GM12875 (cell line): ENCODE results near the gene VSTM4.

Experiments used
- H3K4me3 ChIP-seq: one replicate; pipeline ENCODE4 v1.5.1; 2011; ENCODE audit warnings: low read depth, low read length, control low read depth
- TF ChIP-seq, protein P1 (sequence below): IDR thresholded peaks from 2 replicates; pipeline ENCODE4 v1.5.1; 2011; ENCODE audit warnings: low read depth, mild to moderate bottlenecking, control low read depth, inconsistent platforms, low read length, moderate library complexity, borderline replicate concordance; ENCODE audit not compliant: insufficient read depth

The VSTM4 gene

DNA sequence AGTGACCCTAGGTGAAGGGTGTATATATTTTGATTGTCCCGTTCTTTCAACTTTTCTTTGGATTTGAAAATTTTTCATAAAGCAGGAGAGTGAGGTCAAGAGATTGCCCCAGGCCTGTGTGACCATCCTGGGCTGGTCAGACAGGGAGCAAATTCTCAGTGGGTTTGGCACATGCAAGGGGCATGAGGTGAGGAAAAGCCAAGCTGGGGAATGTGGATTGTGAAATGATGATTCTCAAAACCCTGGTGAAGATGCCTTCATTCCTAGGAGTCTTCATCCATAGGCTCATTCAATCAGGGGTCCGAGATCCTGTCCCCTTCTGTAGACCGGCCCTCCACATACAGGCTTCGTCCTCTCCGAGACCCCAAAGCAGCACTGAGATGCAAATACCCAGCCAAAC is 45.5 kb upstream of the VSTM4 start:
- H3K4me3 ChIP-seq: no peak overlapping the region
- TF ChIP-seq, protein P1, sequence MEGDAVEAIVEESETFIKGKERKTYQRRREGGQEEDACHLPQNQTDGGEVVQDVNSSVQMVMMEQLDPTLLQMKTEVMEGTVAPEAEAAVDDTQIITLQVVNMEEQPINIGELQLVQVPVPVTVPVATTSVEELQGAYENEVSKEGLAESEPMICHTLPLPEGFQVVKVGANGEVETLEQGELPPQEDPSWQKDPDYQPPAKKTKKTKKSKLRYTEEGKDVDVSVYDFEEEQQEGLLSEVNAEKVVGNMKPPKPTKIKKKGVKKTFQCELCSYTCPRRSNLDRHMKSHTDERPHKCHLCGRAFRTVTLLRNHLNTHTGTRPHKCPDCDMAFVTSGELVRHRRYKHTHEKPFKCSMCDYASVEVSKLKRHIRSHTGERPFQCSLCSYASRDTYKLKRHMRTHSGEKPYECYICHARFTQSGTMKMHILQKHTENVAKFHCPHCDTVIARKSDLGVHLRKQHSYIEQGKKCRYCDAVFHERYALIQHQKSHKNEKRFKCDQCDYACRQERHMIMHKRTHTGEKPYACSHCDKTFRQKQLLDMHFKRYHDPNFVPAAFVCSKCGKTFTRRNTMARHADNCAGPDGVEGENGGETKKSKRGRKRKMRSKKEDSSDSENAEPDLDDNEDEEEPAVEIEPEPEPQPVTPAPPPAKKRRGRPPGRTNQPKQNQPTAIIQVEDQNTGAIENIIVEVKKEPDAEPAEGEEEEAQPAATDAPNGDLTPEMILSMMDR: no peak

DNA sequence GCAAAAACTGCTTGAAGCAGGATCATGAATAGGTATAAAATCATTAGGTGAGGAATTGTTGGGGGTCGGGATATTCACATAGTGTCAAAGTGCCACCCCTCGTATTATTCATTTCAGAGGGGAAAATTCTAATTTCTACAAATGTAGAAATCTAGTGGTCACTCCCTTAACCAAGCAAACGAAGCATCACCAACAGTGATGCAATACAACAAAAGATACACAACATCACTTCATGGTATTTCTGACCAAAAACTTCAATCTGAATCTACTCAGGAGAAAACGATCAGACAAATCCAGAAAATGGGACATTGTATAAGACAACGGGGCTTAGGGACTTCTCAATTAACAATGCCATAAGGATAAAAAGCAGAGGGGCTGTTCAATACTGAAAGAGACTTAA is 44.8 kb upstream of the VSTM4 start:
- TF ChIP-seq, protein P1: no peak

DNA sequence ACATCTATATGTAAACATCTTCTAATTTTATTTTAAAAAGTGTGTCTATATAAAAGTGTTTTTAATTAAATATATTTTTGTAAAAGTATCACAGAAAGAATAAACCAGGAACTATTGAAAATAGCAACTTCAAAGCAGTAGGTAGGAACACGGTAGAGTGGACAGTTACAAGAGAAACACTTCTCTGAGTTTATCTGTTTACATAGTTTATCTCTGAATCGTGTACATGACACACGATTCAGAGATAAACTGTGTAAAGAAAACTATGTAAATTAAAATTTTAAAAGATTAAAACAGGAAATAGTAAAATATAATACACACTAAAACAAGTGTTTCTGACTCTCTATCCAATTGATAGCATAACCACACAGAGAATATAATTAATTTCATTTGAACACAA is 43.6 kb upstream of the VSTM4 start:
- H3K4me3 ChIP-seq: no peak overlapping the region
- TF ChIP-seq, protein P1: no peak

More for the DNA sequence above, 44.8 kb upstream of the VSTM4 start:
- no peak overlapping the region for H3K4me3 ChIP-seq

DNA sequence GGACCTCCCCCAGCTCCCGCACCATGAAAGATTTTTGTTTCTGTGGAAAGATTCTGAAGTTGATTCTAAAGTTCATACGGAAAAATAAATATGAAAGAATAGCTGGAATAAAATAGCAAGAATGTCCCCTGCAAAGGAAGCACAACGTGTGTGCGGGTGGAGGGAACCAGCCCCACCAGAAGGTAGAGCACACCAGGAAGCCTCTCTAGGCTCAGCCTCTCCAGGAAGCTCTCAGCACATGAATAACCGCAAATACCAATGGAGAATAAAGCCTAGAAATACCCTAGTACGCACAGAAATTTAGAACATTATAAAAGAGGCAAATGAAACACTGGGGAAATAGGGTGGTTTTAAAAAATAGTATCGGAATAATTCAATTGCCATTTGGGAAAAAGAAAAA is 43.1 kb upstream of the VSTM4 start:
- no peak overlapping the region for H3K4me3 ChIP-seq
- TF ChIP-seq, protein P1: no peak

DNA sequence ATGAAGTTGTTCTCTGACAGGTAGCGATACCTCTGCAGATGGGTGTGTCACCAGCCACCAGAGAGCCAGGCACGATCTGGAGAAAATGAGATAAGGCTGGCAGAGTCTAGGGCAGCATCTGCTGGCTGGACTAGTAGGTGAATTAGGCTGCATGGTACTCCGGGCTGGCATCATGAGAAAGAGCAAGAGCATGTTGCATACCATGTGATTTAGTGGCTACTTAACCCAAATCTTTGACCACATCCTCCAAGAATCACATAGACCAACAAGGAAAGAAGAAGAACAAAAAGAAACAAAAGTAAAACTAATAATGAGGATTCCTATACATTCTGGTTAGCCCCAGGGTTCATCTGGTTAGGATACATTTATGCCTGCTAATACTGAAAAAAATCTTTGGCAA is 41.9 kb upstream of the VSTM4 start:
- no peak overlapping the region for H3K4me3 ChIP-seq
- TF ChIP-seq, protein P1: no peak

DNA sequence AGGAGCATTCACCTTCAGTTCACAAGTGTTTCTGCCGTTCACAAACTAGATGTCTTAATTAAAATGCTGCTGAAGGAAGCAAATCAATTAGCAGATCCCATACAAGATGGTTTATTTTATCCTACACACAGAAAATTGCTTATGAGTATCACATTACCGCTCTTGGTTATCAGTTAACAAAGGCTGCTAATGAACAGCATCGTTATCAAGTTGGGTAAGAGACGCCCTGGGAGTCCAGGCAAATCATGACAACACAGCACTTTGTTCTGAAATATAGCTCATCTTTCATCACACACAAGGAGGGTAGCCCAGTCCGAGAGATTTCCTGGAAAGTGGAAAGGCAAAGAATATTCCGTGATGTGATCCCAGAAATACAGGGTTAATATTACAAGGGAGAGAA is 39.3 kb upstream of the VSTM4 start:
- H3K4me3 ChIP-seq: no peak overlapping the region
- TF ChIP-seq, protein P1: no peak

DNA sequence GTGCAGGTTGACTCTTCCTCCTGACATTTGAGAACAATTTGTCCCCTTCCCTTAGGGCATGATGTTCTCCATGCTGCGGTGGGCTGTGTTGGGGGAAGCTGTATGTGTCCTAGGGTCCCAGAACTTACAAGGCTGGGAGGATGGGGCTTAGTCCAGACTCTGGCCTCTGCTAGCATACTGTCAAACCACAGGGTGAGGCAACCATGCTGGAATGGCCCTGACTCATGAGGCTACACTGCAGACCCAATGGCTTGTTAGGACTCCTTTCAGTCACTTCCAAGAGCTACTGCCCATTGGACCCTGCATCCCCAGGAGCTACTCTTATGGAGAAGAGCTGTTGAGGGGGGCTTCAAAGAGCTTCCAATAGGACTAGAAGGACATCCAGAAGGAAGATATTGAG is 38.6 kb upstream of the VSTM4 start:
- no peak overlapping the region for H3K4me3 ChIP-seq
- TF ChIP-seq, protein P1: no peak
